SK-N-SH (cell line): ENCODE data around the gene CACNG4. TPM values are rescaled to one million over a fixed set of nuclear protein-coding genes. Genes with fewer than 3 reads are reported as not detected.

Source experiments
- CTCF ChIA-PET: fragments of 300-600, 350-600 bp; formaldehyde crosslinking; extraction: SDS; loops from one replicate; lab custom pipeline; 2021; lab: Yijun Ruan, JAX
- POLR2A ChIA-PET: fragments of 350-600 bp; sonication (Branson Sonifier 250); formaldehyde crosslinking; extraction: SDS; loops from one replicate; lab custom pipeline; 2020; ENCODE audit warnings: antibody characterized with exemption, inconsistent platforms; lab: Yijun Ruan, JAX
- DNase-seq: peaks from one replicate; pipeline ENCODE4 v3.0.0; 2012
- H2AFZ ChIP-seq: fragments of 200-600 bp; sonication (generic); 2 replicates; pipeline ENCODE4 v1.8.1; 2016; ENCODE audit warnings: antibody characterized with exemption, mild to moderate bottlenecking, low read depth
- H3F3A ChIP-seq: fragments of 200-600 bp; sonication (generic); replicated peaks from 2 replicates; pipeline ENCODE3; 2016; ENCODE audit warnings: antibody characterized with exemption, mild to moderate bottlenecking; ENCODE audit not compliant: insufficient read depth
- H3K27ac ChIP-seq, 2 experiments: fragments of 200-500 bp in 1 of 2; fragments of 200-600 bp in 1 of 2; sonication (Bioruptor generic) in 1 of 2; sonication (generic), shearing (Covaris generic) in 1 of 2; 2 replicates each; pipeline versions ENCODE4 v1.5.1 to v1.6.1; 2014 to 2016; ENCODE audit warnings: low read depth in 2 of 2, inconsistent platforms in 1 of 2, low read length in 1 of 2, mild to moderate bottlenecking in 1 of 2, mixed read lengths in 1 of 2
- H3K27me3 ChIP-seq: fragments of 200-600 bp; sonication (generic), shearing (Covaris generic); 2 replicates; pipeline ENCODE4 v1.6.1; 2016; ENCODE audit warnings: mixed run types; ENCODE audit not compliant: insufficient read depth
- H3K36me3 ChIP-seq, 2 experiments: fragments of 200-500 bp in 1 of 2; fragments of 200-600 bp in 1 of 2; sonication (Bioruptor generic) in 1 of 2; sonication (generic) in 1 of 2; replicated peaks in 1 of 2; 2 replicates each; pipeline versions ENCODE3 to v1.5.1; 2014 to 2016; ENCODE audit warnings: low read length in 1 of 2, mild to moderate bottlenecking in 1 of 2; ENCODE audit not compliant: insufficient read depth in 2 of 2, control insufficient read depth in 1 of 2
- H3K4me1 ChIP-seq, 2 experiments: fragments of 200-500 bp in 1 of 2; fragments of 200-600 bp in 1 of 2; sonication (Bioruptor generic) in 1 of 2; sonication (generic), shearing (Covaris generic) in 1 of 2; 2 replicates each; pipeline versions ENCODE4 v1.5.1 to v1.6.1; 2014 to 2016; ENCODE audit warnings: low read depth in 1 of 2, low read length in 1 of 2, mixed run types in 1 of 2; ENCODE audit not compliant: insufficient read depth in 2 of 2, control insufficient read depth in 1 of 2
- H3K4me2 ChIP-seq: fragments of 200-600 bp; sonication (generic), shearing (Covaris generic); 2 replicates; pipeline ENCODE4 v1.6.1; 2017; ENCODE audit warnings: mixed run types
- H3K4me3 ChIP-seq, 2 experiments: fragments of 200-500 bp in 1 of 2; fragments of 200-600 bp in 1 of 2; sonication (Bioruptor generic) in 1 of 2; sonication (generic), shearing (Covaris generic) in 1 of 2; 2 replicates each; pipeline versions ENCODE4 v1.5.1 to v1.8.1; 2014 to 2016; ENCODE audit warnings: low read depth in 2 of 2, inconsistent platforms in 1 of 2, low read length in 1 of 2, mild to moderate bottlenecking in 1 of 2, mixed read lengths in 1 of 2, moderate library complexity in 1 of 2
- H3K79me2 ChIP-seq: fragments of 200-600 bp; sonication (generic); 2 replicates; pipeline ENCODE4 v1.8.1; 2017; ENCODE audit warnings: mild to moderate bottlenecking; ENCODE audit not compliant: insufficient read depth
- H3K9ac ChIP-seq: fragments of 200-600 bp; sonication (generic); 2 replicates; pipeline ENCODE4 v1.6.1; 2017; ENCODE audit warnings: mixed run types
- H3K9me2 ChIP-seq: fragments of 200-600 bp; sonication (generic); 2 replicates; pipeline ENCODE4 v1.6.1; 2017; ENCODE audit warnings: mixed run types
- H3K9me3 ChIP-seq: fragments of 200-600 bp; sonication (generic); 2 replicates; pipeline ENCODE4 v1.6.1; 2017; ENCODE audit warnings: mixed run types, mild to moderate bottlenecking, moderate library complexity
- H4K20me1 ChIP-seq: fragments of 200-600 bp; sonication (generic); 2 replicates; pipeline ENCODE4 v1.6.1; 2017; ENCODE audit warnings: mild to moderate bottlenecking, mixed run types; ENCODE audit not compliant: insufficient read depth
- CHD2 ChIP-seq: fragments of 150-350 bp; IDR thresholded peaks from 2 replicates; pipeline ENCODE4 v1.6.1; 2018; ENCODE audit warnings: low read length; ENCODE audit not compliant: partially characterized antibody
- GABPA ChIP-seq: IDR thresholded peaks from 2 replicates; pipeline ENCODE4 v1.4.0; 2012; ENCODE audit warnings: low read depth, mild to moderate bottlenecking
- JUND ChIP-seq: IDR thresholded peaks from 2 replicates; pipeline ENCODE4 v1.4.0; 2012
- MAX ChIP-seq: IDR thresholded peaks from 2 replicates; pipeline ENCODE4 v1.4.0; 2012; ENCODE audit warnings: low read depth
- MXI1 ChIP-seq: IDR thresholded peaks from 2 replicates; pipeline ENCODE4 v1.6.1; 2012; ENCODE audit warnings: mild to moderate bottlenecking, low read depth, low read length, improper control_type of control experiment
- RCOR1 ChIP-seq: fragments of 150-350 bp; IDR thresholded peaks from 2 replicates; pipeline ENCODE4 v1.6.1; 2017; ENCODE audit warnings: antibody characterized with exemption, low read length
- REST ChIP-seq: IDR thresholded peaks from 2 replicates; pipeline ENCODE4 v1.6.1; 2012; ENCODE audit warnings: mild to moderate bottlenecking, low read depth, low read length, moderate library complexity
- TAF1 ChIP-seq: IDR thresholded peaks from 2 replicates; pipeline ENCODE4 v1.6.1; 2012; ENCODE audit warnings: low read depth, mild to moderate bottlenecking, low read length, moderate library complexity, borderline replicate concordance
- TCF12 ChIP-seq: IDR thresholded peaks from 2 replicates; pipeline ENCODE4 v1.4.0; 2012
- TEAD4 ChIP-seq: IDR thresholded peaks from 2 replicates; pipeline ENCODE4 v1.4.0; 2012; ENCODE audit warnings: mild to moderate bottlenecking, borderline replicate concordance; ENCODE audit not compliant: insufficient read depth
- USF2 ChIP-seq: fragments of 150-350 bp; IDR thresholded peaks from 2 replicates; pipeline ENCODE4 v1.6.1; 2017; ENCODE audit warnings: antibody characterized with exemption, low read length, low read depth, borderline replicate concordance
- ZBTB33 ChIP-seq: IDR thresholded peaks from 2 replicates; pipeline ENCODE4 v1.4.0; 2012; ENCODE audit warnings: low read depth, borderline replicate concordance
- WGBS: methylation state at CpG from one replicate; pipeline ENCODE4 v1.1.6; 2017; ENCODE audit warnings: low lambda C conversion rate; 5-methylcytosine and 5-hydroxymethylcytosine counted together
- polyA plus RNA-seq, 3 experiments: library from polyadenylated mRNA; depleted of rRNA; stranded (reverse); fragments of >200 nt; gene quantifications; 2 replicates each; pipeline ENCODE4 v1.2.3, GENCODE V29; 2012
- TF ChIP-seq, protein P1 (sequence below): IDR thresholded peaks from 2 replicates; pipeline ENCODE4 v1.4.0; 2012; ENCODE audit warnings: low read depth, borderline replicate concordance
- TF ChIP-seq, protein P2 (sequence below): fragments of 200-600 bp; sonication (generic); IDR thresholded peaks from 2 replicates; pipeline ENCODE4 v1.6.1; 2017; ENCODE audit warnings: antibody characterized with exemption, mild to moderate bottlenecking, moderate library complexity
- TF ChIP-seq, protein P3 (sequence below): IDR thresholded peaks from 2 replicates; pipeline ENCODE4; 2012

CACNG4 gene
- polyA plus RNA-seq, 1 of the 3 experiments (the other 2 are of a cell fraction) = 13.2 TPM

- TF ChIP-seq, protein P1, sequence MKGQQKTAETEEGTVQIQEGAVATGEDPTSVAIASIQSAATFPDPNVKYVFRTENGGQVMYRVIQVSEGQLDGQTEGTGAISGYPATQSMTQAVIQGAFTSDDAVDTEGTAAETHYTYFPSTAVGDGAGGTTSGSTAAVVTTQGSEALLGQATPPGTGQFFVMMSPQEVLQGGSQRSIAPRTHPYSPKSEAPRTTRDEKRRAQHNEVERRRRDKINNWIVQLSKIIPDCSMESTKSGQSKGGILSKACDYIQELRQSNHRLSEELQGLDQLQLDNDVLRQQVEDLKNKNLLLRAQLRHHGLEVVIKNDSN = no peak
- TF ChIP-seq MAX (no peak), TAF1 (no peak), TCF12 (no peak)
These were observed 85.6 kb downstream of the CACNG4 start (continued) for GRCh38 chr17:67050066-67050465.

DNA sequence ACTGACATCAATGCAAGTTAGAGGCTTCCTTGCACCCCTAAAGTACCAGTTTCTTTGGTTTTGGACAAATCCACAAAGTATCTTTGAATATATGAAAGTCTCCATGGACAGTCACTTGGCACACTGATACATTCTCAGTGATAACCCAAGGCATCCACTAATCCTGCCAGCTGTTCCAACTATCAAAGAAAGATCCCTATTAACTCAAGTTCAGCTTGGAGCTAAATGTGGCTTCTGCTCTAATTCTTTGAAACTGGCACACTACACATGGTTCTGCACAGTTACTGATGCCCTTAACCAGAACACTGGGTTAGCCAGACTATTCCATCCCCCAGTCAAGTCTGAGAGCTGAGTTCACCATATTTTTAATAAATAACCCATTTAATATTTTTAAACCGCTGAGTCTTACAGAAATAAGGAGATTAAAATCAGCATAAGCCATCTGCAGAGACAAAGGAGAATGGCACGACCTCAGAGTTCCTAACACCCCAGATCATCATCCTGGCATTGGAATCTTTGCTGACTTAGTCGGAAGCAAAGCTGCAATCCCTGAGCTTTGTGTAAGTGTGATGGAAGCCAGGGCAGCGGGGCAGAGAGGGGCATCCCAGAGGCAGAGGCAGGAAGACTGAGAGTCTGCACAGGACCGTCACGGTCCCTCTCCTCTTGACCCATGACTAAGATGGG, 86.1 kb downstream of the CACNG4 start:
- Histone ChIP-seq H3K27me3 (no peaks in the 10 kb centered on the region; the same call in 1 of the 2 replicates), H3K4me1 (peaks cover 0 to 3% of the 10 kb centered on the region in 2 experiments; a peak in 1 of 4 replicates), H3K79me2 (no peaks in the 10 kb centered on the region), H3K9me3 (peaks cover 9% of the 10 kb centered on the region), H3K27ac (no peak overlapping the region), H3F3A (no peaks in the 10 kb centered on the region)
- no peak for TF ChIP-seq USF2
- no peak for TF ChIP-seq MXI1
- TF ChIP-seq ZBTB33 = no peak
- no peak for TF ChIP-seq GABPA
- TF ChIP-seq REST = no peak
- TF ChIP-seq TEAD4 = no peak
- TF ChIP-seq RCOR1 = no peak
- no peak for TF ChIP-seq JUND
- TF ChIP-seq, protein P2, sequence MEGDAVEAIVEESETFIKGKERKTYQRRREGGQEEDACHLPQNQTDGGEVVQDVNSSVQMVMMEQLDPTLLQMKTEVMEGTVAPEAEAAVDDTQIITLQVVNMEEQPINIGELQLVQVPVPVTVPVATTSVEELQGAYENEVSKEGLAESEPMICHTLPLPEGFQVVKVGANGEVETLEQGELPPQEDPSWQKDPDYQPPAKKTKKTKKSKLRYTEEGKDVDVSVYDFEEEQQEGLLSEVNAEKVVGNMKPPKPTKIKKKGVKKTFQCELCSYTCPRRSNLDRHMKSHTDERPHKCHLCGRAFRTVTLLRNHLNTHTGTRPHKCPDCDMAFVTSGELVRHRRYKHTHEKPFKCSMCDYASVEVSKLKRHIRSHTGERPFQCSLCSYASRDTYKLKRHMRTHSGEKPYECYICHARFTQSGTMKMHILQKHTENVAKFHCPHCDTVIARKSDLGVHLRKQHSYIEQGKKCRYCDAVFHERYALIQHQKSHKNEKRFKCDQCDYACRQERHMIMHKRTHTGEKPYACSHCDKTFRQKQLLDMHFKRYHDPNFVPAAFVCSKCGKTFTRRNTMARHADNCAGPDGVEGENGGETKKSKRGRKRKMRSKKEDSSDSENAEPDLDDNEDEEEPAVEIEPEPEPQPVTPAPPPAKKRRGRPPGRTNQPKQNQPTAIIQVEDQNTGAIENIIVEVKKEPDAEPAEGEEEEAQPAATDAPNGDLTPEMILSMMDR = no peak
- no peak for TF ChIP-seq CHD2
- TF ChIP-seq, protein P3, sequence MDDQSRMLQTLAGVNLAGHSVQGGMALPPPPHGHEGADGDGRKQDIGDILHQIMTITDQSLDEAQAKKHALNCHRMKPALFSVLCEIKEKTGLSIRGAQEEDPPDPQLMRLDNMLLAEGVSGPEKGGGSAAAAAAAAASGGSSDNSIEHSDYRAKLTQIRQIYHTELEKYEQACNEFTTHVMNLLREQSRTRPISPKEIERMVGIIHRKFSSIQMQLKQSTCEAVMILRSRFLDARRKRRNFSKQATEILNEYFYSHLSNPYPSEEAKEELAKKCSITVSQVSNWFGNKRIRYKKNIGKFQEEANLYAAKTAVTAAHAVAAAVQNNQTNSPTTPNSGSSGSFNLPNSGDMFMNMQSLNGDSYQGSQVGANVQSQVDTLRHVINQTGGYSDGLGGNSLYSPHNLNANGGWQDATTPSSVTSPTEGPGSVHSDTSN = no peak
- TF ChIP-seq, all 33 proteins: peak for 0
- DNase-seq = no peak
- no peaks in the 10 kb centered on the region for H3K9me2 ChIP-seq
- WGBS = 44% methylated on average over 6 of the region's 6 CpGs
- ChIA-PET POLR2A (no interaction called here), CTCF (no interaction called here)
- no peaks in the 10 kb centered on the region for H4K20me1 ChIP-seq
- H3K4me3 ChIP-seq = no peak overlapping the region
- no peak overlapping the region for H3K9ac ChIP-seq
- H3K36me3 ChIP-seq = no peaks in the 10 kb centered on the region
- H3K4me2 ChIP-seq = no peak overlapping the region; the same call in 1 of the 2 replicates
- H2AFZ ChIP-seq = no peak overlapping the region
